Measurements from ENCODE around the gene LENG8.
"Not testable (repeated sequence)": the region's sequence is repeated elsewhere in the genome, so short reads cannot be mapped to it uniquely, and the experiment has no call there.

- TF ChIP-seq, protein P1, sequence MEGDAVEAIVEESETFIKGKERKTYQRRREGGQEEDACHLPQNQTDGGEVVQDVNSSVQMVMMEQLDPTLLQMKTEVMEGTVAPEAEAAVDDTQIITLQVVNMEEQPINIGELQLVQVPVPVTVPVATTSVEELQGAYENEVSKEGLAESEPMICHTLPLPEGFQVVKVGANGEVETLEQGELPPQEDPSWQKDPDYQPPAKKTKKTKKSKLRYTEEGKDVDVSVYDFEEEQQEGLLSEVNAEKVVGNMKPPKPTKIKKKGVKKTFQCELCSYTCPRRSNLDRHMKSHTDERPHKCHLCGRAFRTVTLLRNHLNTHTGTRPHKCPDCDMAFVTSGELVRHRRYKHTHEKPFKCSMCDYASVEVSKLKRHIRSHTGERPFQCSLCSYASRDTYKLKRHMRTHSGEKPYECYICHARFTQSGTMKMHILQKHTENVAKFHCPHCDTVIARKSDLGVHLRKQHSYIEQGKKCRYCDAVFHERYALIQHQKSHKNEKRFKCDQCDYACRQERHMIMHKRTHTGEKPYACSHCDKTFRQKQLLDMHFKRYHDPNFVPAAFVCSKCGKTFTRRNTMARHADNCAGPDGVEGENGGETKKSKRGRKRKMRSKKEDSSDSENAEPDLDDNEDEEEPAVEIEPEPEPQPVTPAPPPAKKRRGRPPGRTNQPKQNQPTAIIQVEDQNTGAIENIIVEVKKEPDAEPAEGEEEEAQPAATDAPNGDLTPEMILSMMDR (IDR thresholded peaks at IDR 0.05): not testable (repeated sequence)
- TF ChIP-seq POLR2A (IDR thresholded peaks at IDR 0.05): not testable (repeated sequence)
Observed at GRCh38 chr19:54505542-54505941, 56.5 kb downstream of the LENG8 start.

Measured in lower leg skin (tissue), 3 donors.